ENCODE results near the gene TCF12. TPM values are rescaled to one million over a fixed set of nuclear protein-coding genes. Genes with fewer than 3 reads are reported as not detected.

The TCF12 gene
- total and polyA plus RNA-seq, 2 donors (not counting 3 experiments of a cell fraction or from before 2014, with no cell fraction given) = 72.1 to 133 TPM

- POLR2A ChIA-PET = no interaction called here
- peak overlapping the region; percentile 58 for H3K4me2 ChIP-seq (ENCODE audit: insufficient read depth, low read length)
Measured at GRCh38 chr15:57053470-57053869, 135.0 kb downstream of the TCF12 start.

More at GRCh38 chr15:57053470-57053869, 135.0 kb downstream of the TCF12 start:
- Histone ChIP-seq H3K27ac (ENCODE audit: insufficient read depth, low read depth, low read length) (no peak overlapping the region), H3K4me1 (ENCODE audit: control insufficient read depth, extremely low read depth, insufficient read depth, low read length) (peaks cover 27% of the 10 kb centered on the region), H3K9me1 (replicated peaks; ENCODE audit: control insufficient read depth, extremely low read depth, insufficient read depth, low read length) (no peaks in the 10 kb centered on the region), H3K36me3 (ENCODE audit: control insufficient read depth in 2 of 2, extremely low read depth in 1 of 2, insufficient read depth in 2 of 2, low read length in 2 of 2) (no peaks in the 10 kb centered on the region), H3K27me3 (ENCODE audit: control insufficient read depth in 2 of 2, insufficient read depth in 2 of 2, low read length in 2 of 2) (no peaks in the 10 kb centered on the region), H4K20me1 (replicated peaks; ENCODE audit: control insufficient read depth, extremely low read depth, insufficient read depth, low read length) (peaks cover 9% of the 10 kb centered on the region), H3K79me2 (ENCODE audit: control insufficient read depth, insufficient read depth, low read length) (peaks cover 95% of the 10 kb centered on the region), H2AFZ (ENCODE audit: low read depth, low read length) (no peak overlapping the region), H3K9ac (replicated peaks; ENCODE audit: extremely low read depth, insufficient read depth, low read length) (peak overlapping the region; percentile 3), H3K9me3 (replicated peaks; ENCODE audit: control insufficient read depth, insufficient read depth, low read length) (no peaks in the 10 kb centered on the region), H3K4me3 (replicated peaks in 1 of 3; ENCODE audit: insufficient read depth in 1 of 3, low read depth in 1 of 3, low read length in 3 of 3) (no peak overlapping the region)
- DNase-seq (ENCODE audit: low read depth, low spot score) (no peak), FAIRE-seq (no peak)
- no TSS peak for BruUV-seq (replicated peaks)
- TF ChIP-seq MYC (IDR thresholded peaks at IDR 0.05; ENCODE audit: low read depth, low read length) (no peak), CTCF (IDR thresholded peaks at IDR 0.05; ENCODE audit: extremely low read depth in 1 of 2, insufficient read depth in 1 of 2, low read depth in 1 of 2, low read length in 2 of 2) (no peak), GATA2 (IDR thresholded peaks at IDR 0.05; ENCODE audit: insufficient read depth, insufficient read length, low read depth, low read length) (no peak), POLR2AphosphoS5 (IDR thresholded peaks at IDR 0.05; ENCODE audit: insufficient read depth, low read depth, low read length) (no peak), POLR2A (IDR thresholded peaks at IDR 0.05; ENCODE audit: low read depth, low read length) (no peak), EZH2 (IDR thresholded peaks at IDR 0.05; ENCODE audit: borderline replicate concordance, low read depth, low read length, severe bottlenecking) (no peak), JUN (IDR thresholded peaks at IDR 0.05; ENCODE audit: borderline replicate concordance, insufficient read depth, insufficient read length, low read depth) (no peak)
- intact Hi-C loops (cut with micrococcal nuclease) = no loop called here
- CTCF ChIA-PET = interaction anchor here (1.1 to 1.6 kb wide), 3 partner anchors 20 to 557 kb away, joined by 3 to 8 read pairs (median 5); no protein-coding TSS in a partner anchor
- dilution Hi-C loops (cut with MboI; ENCODE audit: extremely low pct_ligation_motif_present, low sequenced_read_pairs) = no loop called here
